Measurements from ENCODE around the gene MGAT4B. TPM values are rescaled to one million over a fixed set of nuclear protein-coding genes. Genes with fewer than 3 reads are reported as not detected.

MGAT4B gene
- total and polyA plus RNA-seq, 2 of the 13 experiments (the other 11 are each of a cell fraction or from before 2014, with no cell fraction given) = 93.5 to 130 TPM

DNA sequence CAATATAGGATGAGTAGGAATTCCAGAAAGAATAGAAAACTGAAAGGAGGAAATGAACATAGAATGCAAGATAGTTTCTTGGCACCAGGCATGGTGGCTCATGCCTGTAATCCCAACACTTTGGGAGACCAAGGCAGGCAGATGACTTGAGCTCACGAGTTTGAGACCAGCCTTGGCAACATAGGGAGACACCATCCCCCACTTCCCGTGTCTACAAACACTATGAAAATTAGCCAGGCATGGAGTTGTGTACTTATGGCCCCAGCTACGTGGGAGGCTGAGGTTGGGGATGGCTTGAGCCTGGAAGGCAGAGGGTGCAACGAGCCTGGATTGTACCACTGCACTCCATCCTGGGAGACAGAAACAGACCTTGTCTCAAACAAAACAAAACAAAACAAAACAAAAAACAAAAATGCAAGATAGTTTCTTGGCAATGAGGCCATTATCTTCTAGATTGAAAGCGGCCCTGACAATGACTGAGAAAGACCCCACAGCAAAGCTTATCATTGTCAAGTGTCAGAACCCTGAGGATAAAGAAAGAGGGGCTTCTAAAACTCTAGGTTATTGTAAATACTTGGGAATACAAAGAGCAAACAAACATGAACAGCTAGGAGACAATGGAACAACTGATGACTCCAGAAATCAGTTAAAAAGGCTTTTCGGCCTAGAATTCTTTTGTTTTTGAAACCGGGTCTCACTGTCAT, 23.2 kb upstream of the MGAT4B start:
- no peak overlapping the region for H3K4me2 ChIP-seq (ENCODE audit: low read depth, low read length)
- H3K9ac ChIP-seq (ENCODE audit: insufficient read depth, low read depth, low read length) = no peak overlapping the region
- intact Hi-C loops (cut with micrococcal nuclease; ENCODE audit: unreplicated experiment) (no loop called here), in situ Hi-C loops (cut with HindIII; ENCODE audit: extremely low pct_ligation_motif_present, low pct_unique_long_range_greater_than_20kb) (no loop called here)
- no peak overlapping the region for H2AFZ ChIP-seq (ENCODE audit: low read length)
- WGBS (ENCODE audit: low lambda C conversion rate) = 91% methylated on average over 7 of the region's 7 CpGs
- H3K9me3 ChIP-seq (ENCODE audit: low read length) = no peaks in the 10 kb centered on the region
- DNase-seq (ENCODE audit: low spot score) = no peak
- CTCF ChIA-PET (ENCODE audit: low intra/inter-chr PET ratio, low total read pairs) = no interaction called here
- no peak overlapping the region for H3K4me3 ChIP-seq (replicated peaks in 1 of 3; ENCODE audit: insufficient read depth in 1 of 3, low read depth in 2 of 3, low read length in 3 of 3)
- BruUV-seq (replicated peaks) = no TSS peak
- H4K20me1 ChIP-seq (ENCODE audit: insufficient read depth, low read length) = peaks cover 31% of the 10 kb centered on the region
- H3K27ac ChIP-seq (ENCODE audit: extremely low read length, insufficient read depth, low read length) = no peak overlapping the region
- no peaks in the 10 kb centered on the region for H3K27me3 ChIP-seq (ENCODE audit: control insufficient read depth in 1 of 2, insufficient read depth in 2 of 2, low read length in 2 of 2)
- H3K36me3 ChIP-seq (replicated peaks in 1 of 2; ENCODE audit: control insufficient read depth in 1 of 2, insufficient read depth in 2 of 2, low read length in 2 of 2) = peaks cover 38 to 79% of the 10 kb centered on the region in 2 experiments
- peaks cover 54% of the 10 kb centered on the region for H3K4me1 ChIP-seq (ENCODE audit: insufficient read depth, low read length)
- POLR2A ChIA-PET = interaction anchor here (1.0 to 2.0 kb wide), 3 partner anchors 8 to 28 kb away, joined by 5 to 7 read pairs (median 6); no protein-coding TSS in a partner anchor
- H3K79me2 ChIP-seq (ENCODE audit: insufficient read depth, low read length) = peaks cover 10% of the 10 kb centered on the region
- no peak for ATAC-seq
- no peak for FAIRE-seq
- peak; percentile 29 for TF ChIP-seq AGO2 (optimal IDR thresholded peaks at IDR 0.05; ENCODE audit: low read depth, low read length)
- TF ChIP-seq, protein P1, sequence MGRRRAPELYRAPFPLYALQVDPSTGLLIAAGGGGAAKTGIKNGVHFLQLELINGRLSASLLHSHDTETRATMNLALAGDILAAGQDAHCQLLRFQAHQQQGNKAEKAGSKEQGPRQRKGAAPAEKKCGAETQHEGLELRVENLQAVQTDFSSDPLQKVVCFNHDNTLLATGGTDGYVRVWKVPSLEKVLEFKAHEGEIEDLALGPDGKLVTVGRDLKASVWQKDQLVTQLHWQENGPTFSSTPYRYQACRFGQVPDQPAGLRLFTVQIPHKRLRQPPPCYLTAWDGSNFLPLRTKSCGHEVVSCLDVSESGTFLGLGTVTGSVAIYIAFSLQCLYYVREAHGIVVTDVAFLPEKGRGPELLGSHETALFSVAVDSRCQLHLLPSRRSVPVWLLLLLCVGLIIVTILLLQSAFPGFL (CRISPR knock-in tag; IDR thresholded peaks at IDR 0.05) = no peak
- TF ChIP-seq TAF1 (CRISPR knock-in tag; IDR thresholded peaks at IDR 0.05) = no peak
- no peak for TF ChIP-seq NFYC (CRISPR knock-in tag; IDR thresholded peaks at IDR 0.05)
- TF ChIP-seq ZNF350 (CRISPR knock-in tag; IDR thresholded peaks at IDR 0.05; ENCODE audit: borderline replicate concordance, low read depth) = no peak
- TF ChIP-seq ZSCAN25 (CRISPR knock-in tag; IDR thresholded peaks at IDR 0.05) = no peak
- no peak for TF ChIP-seq TEAD3 (CRISPR knock-in tag; optimal IDR thresholded peaks at IDR 0.05; ENCODE audit: borderline replicate concordance)
- TF ChIP-seq HOXD1 (CRISPR knock-in tag; IDR thresholded peaks at IDR 0.05) = no peak
- no peak for TF ChIP-seq TBX2 (CRISPR knock-in tag; IDR thresholded peaks at IDR 0.05; ENCODE audit: borderline replicate concordance)
- no peak for TF ChIP-seq RBAK (CRISPR knock-in tag; IDR thresholded peaks at IDR 0.05)
- no peak; the same call in none of the 2 replicates for TF ChIP-seq POLR2G (IDR thresholded peaks at IDR 0.05; ENCODE audit: low read depth, low read length)
- TF ChIP-seq, protein P2, sequence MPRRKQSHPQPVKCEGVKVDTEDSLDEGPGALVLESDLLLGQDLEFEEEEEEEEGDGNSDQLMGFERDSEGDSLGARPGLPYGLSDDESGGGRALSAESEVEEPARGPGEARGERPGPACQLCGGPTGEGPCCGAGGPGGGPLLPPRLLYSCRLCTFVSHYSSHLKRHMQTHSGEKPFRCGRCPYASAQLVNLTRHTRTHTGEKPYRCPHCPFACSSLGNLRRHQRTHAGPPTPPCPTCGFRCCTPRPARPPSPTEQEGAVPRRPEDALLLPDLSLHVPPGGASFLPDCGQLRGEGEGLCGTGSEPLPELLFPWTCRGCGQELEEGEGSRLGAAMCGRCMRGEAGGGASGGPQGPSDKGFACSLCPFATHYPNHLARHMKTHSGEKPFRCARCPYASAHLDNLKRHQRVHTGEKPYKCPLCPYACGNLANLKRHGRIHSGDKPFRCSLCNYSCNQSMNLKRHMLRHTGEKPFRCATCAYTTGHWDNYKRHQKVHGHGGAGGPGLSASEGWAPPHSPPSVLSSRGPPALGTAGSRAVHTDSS (CRISPR knock-in tag; conservative IDR thresholded peaks at IDR 0.05) = no peak
- no peak for TF ChIP-seq TOPORS (CRISPR knock-in tag; IDR thresholded peaks at IDR 0.05)
- TF ChIP-seq RXRB (CRISPR knock-in tag; IDR thresholded peaks at IDR 0.05; ENCODE audit: borderline replicate concordance) = no peak
- TF ChIP-seq, protein P3, sequence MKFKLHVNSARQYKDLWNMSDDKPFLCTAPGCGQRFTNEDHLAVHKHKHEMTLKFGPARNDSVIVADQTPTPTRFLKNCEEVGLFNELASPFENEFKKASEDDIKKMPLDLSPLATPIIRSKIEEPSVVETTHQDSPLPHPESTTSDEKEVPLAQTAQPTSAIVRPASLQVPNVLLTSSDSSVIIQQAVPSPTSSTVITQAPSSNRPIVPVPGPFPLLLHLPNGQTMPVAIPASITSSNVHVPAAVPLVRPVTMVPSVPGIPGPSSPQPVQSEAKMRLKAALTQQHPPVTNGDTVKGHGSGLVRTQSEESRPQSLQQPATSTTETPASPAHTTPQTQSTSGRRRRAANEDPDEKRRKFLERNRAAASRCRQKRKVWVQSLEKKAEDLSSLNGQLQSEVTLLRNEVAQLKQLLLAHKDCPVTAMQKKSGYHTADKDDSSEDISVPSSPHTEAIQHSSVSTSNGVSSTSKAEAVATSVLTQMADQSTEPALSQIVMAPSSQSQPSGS (CRISPR knock-in tag; IDR thresholded peaks at IDR 0.05) = no peak
- no peak for TF ChIP-seq ZNF501 (CRISPR knock-in tag; IDR thresholded peaks at IDR 0.05)
- no peak for TF ChIP-seq ZNF383 (CRISPR knock-in tag; IDR thresholded peaks at IDR 0.05; ENCODE audit: borderline replicate concordance)
- TF ChIP-seq ZNF143 (CRISPR knock-in tag; IDR thresholded peaks at IDR 0.05) = no peak
- TF ChIP-seq CBX2 (IDR thresholded peaks at IDR 0.05; ENCODE audit: low read depth, low read length) = no peak
- TF ChIP-seq CBX2 (CRISPR knock-in tag; IDR thresholded peaks at IDR 0.05; ENCODE audit: low read depth) = no peak
- TF ChIP-seq TAF15 (IDR thresholded peaks at IDR 0.05; ENCODE audit: low read depth, low read length, poor library complexity, severe bottlenecking) = no peak
- TF ChIP-seq FOXA1 (IDR thresholded peaks at IDR 0.05) = no peak
- peak; percentile 18; the same call in 1 of the 2 replicates for TF ChIP-seq FOXA1 (CRISPR knock-in tag; IDR thresholded peaks at IDR 0.05)
- TF ChIP-seq RBFOX2 (IDR thresholded peaks at IDR 0.05; ENCODE audit: low read depth, low read length) = peak; percentile 76

All from HepG2 (cell line).